AG09319 (cell line): ENCODE measurements around the gene GAS2L3.
A peak's percentile ranks its signal among the peaks of the same experiment; 100 is the strongest.
"Not testable (repeated sequence)": the region's sequence is repeated elsewhere in the genome, so short reads cannot be mapped to it uniquely, and the experiment has no call there.

Experiments used
- DNase-seq: peaks from one replicate; pipeline ENCODE4 v3.0.0-alpha.2; 2010; ENCODE audit warnings: low read depth; ENCODE audit errors: extremely low read depth
- CTCF ChIP-seq: IDR thresholded peaks from 2 replicates; pipeline ENCODE4 v1.5.1; 2011; ENCODE audit warnings: low read depth, mild to moderate bottlenecking, inconsistent platforms, low read length, moderate library complexity

GAS2L3 gene

GRCh38 chr12:100539202-100539601, 34.3 kb upstream of the GAS2L3 start:
- no peak for TF ChIP-seq CTCF
- DNase-seq = no peak

GRCh38 chr12:100544165-100544564, 29.3 kb upstream of the GAS2L3 start:
- DNase-seq = no peak
- no peak for TF ChIP-seq CTCF

- no peak for DNase-seq
- TF ChIP-seq CTCF = no peak
Observed at GRCh38 chr12:100545092-100545491, 28.4 kb upstream of the GAS2L3 start.

GRCh38 chr12:100553936-100554335, 19.5 kb upstream of the GAS2L3 start:
- no peak for TF ChIP-seq CTCF
- DNase-seq = no peak

- peak; percentile 86 for TF ChIP-seq CTCF
- peak; percentile 59 for DNase-seq
Observed at GRCh38 chr12:100554608-100555077, 18.8 kb upstream of the GAS2L3 start.

- no peak for TF ChIP-seq CTCF
- DNase-seq = no peak
Observed at GRCh38 chr12:100555722-100556121, 17.8 kb upstream of the GAS2L3 start.

GRCh38 chr12:100557357-100557756, 16.1 kb upstream of the GAS2L3 start:
- TF ChIP-seq CTCF = no peak
- DNase-seq = no peak

GRCh38 chr12:100559261-100559660, 14.2 kb upstream of the GAS2L3 start:
- DNase-seq = not testable (repeated sequence)
